ENCODE results near the gene SPART.

DNA sequence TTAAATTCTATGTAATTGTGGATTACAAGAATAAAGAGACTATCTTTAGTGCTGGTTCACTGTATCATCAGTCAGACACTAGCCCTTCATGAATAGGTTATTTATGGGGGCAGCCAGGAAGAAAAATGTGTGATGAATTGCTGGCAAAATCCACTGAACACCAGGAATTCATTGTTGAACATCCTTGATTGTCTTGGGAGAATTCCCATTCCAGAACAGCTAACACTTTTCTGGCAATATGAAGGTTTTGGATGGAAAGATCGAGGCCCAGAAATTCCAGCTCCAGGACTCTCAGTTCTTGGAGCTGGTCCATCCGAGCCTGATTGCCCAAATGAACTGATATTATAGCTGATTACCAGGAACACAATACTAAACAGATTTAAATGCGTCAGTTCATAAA lies 11.5 kb upstream of the SPART start:
- TF ChIP-seq, protein P1, sequence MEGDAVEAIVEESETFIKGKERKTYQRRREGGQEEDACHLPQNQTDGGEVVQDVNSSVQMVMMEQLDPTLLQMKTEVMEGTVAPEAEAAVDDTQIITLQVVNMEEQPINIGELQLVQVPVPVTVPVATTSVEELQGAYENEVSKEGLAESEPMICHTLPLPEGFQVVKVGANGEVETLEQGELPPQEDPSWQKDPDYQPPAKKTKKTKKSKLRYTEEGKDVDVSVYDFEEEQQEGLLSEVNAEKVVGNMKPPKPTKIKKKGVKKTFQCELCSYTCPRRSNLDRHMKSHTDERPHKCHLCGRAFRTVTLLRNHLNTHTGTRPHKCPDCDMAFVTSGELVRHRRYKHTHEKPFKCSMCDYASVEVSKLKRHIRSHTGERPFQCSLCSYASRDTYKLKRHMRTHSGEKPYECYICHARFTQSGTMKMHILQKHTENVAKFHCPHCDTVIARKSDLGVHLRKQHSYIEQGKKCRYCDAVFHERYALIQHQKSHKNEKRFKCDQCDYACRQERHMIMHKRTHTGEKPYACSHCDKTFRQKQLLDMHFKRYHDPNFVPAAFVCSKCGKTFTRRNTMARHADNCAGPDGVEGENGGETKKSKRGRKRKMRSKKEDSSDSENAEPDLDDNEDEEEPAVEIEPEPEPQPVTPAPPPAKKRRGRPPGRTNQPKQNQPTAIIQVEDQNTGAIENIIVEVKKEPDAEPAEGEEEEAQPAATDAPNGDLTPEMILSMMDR (IDR thresholded peaks at IDR 0.05; ENCODE audit: poor library complexity, severe bottlenecking): no peak
- TF ChIP-seq EZH2 (IDR thresholded peaks at IDR 0.05; ENCODE audit: borderline replicate concordance, insufficient read depth, low read length, poor library complexity, severe bottlenecking) (no peak), EP300 (conservative IDR thresholded peaks at IDR 0.05; ENCODE audit: poor library complexity, severe bottlenecking) (no peak), TAF1 (IDR thresholded peaks at IDR 0.05; ENCODE audit: low read depth) (no peak), SMC3 (conservative IDR thresholded peaks at IDR 0.05; ENCODE audit: poor library complexity) (no peak), RAD21 (conservative IDR thresholded peaks at IDR 0.05) (no peak), POLR2AphosphoS5 (IDR thresholded peaks at IDR 0.05) (no peak)

Data from neural cell (in vitro differentiated cells).